GM12875 (cell line): ENCODE data around the gene PKP4.

Experiments
- H3K4me3 ChIP-seq: one replicate; pipeline ENCODE4 v1.5.1; 2011; ENCODE audit warnings: low read depth, low read length, control low read depth
- TF ChIP-seq, protein P1 (sequence below): IDR thresholded peaks from 2 replicates; pipeline ENCODE4 v1.5.1; 2011; ENCODE audit warnings: low read depth, mild to moderate bottlenecking, control low read depth, inconsistent platforms, low read length, moderate library complexity, borderline replicate concordance; ENCODE audit not compliant: insufficient read depth

PKP4 gene

GRCh38 chr2:158507679-158508078 is 50.9 kb downstream of the PKP4 start:
- TF ChIP-seq, protein P1, sequence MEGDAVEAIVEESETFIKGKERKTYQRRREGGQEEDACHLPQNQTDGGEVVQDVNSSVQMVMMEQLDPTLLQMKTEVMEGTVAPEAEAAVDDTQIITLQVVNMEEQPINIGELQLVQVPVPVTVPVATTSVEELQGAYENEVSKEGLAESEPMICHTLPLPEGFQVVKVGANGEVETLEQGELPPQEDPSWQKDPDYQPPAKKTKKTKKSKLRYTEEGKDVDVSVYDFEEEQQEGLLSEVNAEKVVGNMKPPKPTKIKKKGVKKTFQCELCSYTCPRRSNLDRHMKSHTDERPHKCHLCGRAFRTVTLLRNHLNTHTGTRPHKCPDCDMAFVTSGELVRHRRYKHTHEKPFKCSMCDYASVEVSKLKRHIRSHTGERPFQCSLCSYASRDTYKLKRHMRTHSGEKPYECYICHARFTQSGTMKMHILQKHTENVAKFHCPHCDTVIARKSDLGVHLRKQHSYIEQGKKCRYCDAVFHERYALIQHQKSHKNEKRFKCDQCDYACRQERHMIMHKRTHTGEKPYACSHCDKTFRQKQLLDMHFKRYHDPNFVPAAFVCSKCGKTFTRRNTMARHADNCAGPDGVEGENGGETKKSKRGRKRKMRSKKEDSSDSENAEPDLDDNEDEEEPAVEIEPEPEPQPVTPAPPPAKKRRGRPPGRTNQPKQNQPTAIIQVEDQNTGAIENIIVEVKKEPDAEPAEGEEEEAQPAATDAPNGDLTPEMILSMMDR: no peak
- no peak overlapping the region for H3K4me3 ChIP-seq

DNA sequence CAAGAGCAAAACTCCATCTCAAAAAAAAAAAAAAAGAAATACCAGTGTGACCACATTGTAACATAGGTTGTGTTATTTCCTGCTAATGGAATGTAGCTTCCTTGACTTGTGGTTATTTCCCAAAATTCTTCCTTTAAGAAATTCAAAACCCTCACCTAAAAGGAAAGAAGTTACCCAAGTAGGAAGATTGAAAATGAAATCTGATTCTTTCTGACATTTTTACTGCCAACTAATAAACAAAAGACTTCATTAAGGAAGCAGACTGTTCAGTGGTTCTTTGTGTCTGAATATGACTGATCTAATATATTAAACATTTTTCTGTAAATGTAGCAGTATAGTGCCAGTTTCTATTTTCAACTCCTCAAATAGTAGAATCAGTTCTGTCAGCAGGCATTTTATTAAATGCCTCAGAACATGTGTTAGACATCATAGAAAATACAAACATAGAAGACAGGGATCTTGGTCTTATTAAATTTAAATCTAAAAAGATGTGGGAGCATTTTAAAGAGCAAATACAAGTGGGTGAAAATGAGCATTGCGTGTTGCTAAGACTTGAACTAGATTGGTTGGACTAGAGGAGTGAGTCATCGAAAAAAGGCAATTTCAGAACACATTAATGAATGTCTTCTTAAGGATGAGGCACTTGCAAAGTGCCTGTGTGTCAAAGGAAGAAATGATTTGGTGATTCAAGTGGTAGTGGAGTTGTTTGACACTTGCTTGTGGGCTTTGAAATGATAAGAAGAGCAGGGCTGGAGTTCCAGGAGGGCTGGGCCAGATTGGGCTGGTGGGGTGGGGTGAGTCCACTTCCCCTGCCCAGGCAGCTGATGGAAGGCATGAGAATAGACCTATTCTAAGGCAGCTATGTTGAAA is 53.4 kb downstream of the PKP4 start:
- TF ChIP-seq, protein P1: no peak

DNA sequence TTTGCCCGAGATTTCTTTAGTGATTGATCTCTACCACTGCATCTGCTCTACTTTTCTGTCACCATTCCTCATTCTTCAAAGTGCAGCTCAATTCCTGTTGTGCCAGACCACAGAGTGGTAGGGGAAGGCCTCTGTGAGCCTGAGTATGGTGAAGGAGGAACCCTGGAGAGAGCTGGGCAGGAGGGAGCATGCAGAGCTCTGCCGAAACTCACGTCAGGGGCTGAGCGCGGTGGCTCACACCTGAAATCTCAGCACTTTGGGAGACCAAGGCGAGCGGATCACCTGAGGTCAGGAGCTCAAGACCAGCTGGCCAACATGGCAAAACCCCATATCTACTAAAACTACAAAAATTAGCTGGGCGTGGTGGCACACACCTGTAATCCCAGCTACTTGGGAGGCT is 54.1 kb downstream of the PKP4 start:
- TF ChIP-seq, protein P1: no peak

More for the DNA sequence above, 53.4 kb downstream of the PKP4 start:
- no peak overlapping the region for H3K4me3 ChIP-seq

DNA sequence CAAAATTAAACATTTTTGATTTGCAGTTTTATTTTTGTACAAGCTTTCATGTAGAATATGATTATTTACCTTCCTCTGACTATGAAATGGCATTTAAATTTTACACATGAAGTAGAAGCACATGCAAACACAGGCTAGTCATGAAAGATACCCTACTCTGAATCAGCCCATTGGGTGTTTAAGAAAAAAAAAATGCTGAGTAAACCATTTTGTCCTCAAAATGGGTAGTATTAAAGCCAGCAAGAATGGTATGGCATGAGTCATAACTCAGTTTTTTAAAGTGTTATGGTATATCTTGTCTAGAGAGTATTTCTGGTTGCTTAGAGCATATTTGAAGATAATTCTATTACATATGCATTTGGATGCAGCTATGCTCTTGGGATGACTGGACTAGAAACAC is 55.0 kb downstream of the PKP4 start:
- TF ChIP-seq, protein P1: no peak
- no peak overlapping the region for H3K4me3 ChIP-seq

More for the DNA sequence above, 54.1 kb downstream of the PKP4 start:
- no peak overlapping the region for H3K4me3 ChIP-seq

GRCh38 chr2:158512323-158512722 is 55.6 kb downstream of the PKP4 start:
- H3K4me3 ChIP-seq: no peak overlapping the region
- TF ChIP-seq, protein P1: no peak

DNA sequence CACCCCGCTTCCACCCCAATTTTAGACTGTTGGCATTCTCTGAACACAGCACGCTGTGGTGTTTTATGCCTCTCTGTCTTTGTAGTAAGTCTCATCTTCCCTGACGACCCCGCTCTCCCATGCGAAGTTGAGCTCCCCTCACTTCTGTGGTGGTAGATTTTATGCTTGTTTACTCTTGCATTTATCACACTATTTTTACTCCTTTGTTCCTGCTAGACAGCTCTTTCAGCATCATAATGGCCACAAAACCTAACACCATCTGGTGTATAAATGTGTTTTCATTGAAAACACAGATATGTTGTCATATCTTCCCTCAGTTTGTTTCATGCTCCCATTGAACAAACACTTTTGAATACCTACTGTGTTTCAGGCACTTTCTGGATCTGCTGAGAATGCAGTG is 57.1 kb downstream of the PKP4 start:
- TF ChIP-seq, protein P1: no peak
- no peak overlapping the region for H3K4me3 ChIP-seq

GRCh38 chr2:158518084-158518483 is 61.3 kb downstream of the PKP4 start:
- no peak overlapping the region for H3K4me3 ChIP-seq
- TF ChIP-seq, protein P1: no peak
